ENCODE measurements around the gene LAPTM5. TPM values are rescaled to one million over a fixed set of nuclear protein-coding genes. Genes with fewer than 3 reads are reported as not detected.

The LAPTM5 gene
- total RNA-seq, 1 experiment from 2014 or later: 1.9 TPM

GRCh38 chr1:30721341-30721793 lies 36.2 kb downstream of the LAPTM5 start:
- ChIA-PET CTCF (interaction anchor here (3.7 kb wide), 1 partner anchor 57 kb away, joined by 74 read pairs; no protein-coding TSS in a partner anchor), POLR2A (no interaction called here)
- Histone ChIP-seq H3K9me3 (ENCODE audit: control insufficient read depth, insufficient read depth, low read depth, low read length) (no peaks in the 10 kb centered on the region), H3K4me1 (ENCODE audit: control insufficient read depth, insufficient read depth, low read length) (peaks cover 7% of the 10 kb centered on the region), H3K27ac (ENCODE audit: low read length) (no peak overlapping the region), H3K4me3 (ENCODE audit: low read depth in 2 of 2, low read length in 2 of 2) (no peak overlapping the region), H3K27me3 (ENCODE audit: control insufficient read depth, insufficient read depth, low read length) (no peaks in the 10 kb centered on the region), H3K36me3 (ENCODE audit: control insufficient read depth, insufficient read depth, low read length) (no peaks in the 10 kb centered on the region)
- in situ Hi-C loops (cut with HindIII; ENCODE audit: low pct_unique_long_range_greater_than_20kb, low sequenced_read_pairs) (no loop called here), intact Hi-C loops (cut with micrococcal nuclease; ENCODE audit: unreplicated experiment) (loop anchor here (5.0 kb wide), 1 partner anchor 191 kb away; no protein-coding TSS in a partner anchor)
- ATAC-seq (no peak), DNase-seq (ENCODE audit: low read depth, low spot score) (no peak)
- TF ChIP-seq REST (IDR thresholded peaks at IDR 0.05; ENCODE audit: insufficient read depth in 1 of 2, low read depth in 2 of 2, low read length in 1 of 2) (no peak), POLR2AphosphoS5 (IDR thresholded peaks at IDR 0.05; ENCODE audit: low read depth, low read length) (no peak), TCF7L2 (IDR thresholded peaks at IDR 0.05; ENCODE audit: low read depth, low read length) (no peak), SIN3A (IDR thresholded peaks at IDR 0.05; ENCODE audit: borderline replicate concordance, insufficient read depth, low read depth, low read length) (no peak), CTCF (IDR thresholded peaks at IDR 0.05) (no peak)
- BruUV-seq (replicated peaks): no TSS peak

DNA sequence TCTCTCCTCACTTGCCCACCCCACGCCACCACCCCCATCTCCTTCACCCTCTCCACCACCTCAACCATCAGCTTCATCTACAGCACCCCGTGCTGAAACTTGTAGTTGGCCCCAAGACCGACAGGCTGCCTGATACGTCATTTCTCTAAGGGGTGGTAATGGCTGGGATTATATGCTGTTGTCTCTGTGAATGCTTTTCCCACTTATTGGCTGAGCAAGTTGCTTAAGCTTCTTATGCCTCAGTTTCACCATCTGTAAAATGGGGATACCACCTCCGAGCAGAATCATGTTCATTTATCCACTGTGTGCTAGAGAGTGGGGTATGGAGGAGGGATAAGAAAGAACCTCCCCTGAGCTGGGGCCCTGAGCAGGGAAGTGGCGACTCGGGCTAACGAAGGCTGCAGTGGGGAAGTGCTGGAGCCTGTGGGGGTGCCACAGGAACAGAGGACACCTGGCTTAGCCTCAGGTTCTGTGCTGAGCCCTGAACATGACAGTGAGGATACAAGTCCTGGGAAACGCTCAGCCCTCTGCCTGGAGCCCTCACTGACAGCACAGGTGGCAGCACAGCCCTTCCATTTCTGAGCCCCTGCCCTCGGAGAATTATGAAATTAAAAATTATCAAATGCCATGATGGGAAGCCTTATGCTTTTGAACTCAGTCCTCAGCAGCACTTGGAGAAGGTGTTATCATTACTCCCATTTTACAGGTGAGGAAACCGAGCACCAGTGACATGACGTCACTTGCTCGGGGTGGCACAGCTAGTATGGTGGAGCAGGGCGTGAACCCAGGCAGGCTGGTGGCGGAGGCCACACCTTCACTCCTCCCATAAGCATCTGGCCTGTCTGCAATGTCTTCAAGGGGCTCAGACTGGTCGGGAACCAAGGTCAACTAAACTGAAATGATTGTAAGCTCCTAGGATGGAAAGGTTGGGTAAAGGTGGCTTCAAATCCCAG lies 37.0 kb downstream of the LAPTM5 start:
- in situ Hi-C loops (cut with HindIII; ENCODE audit: low pct_unique_long_range_greater_than_20kb, low sequenced_read_pairs): no loop called here
- no peak overlapping the region for H3K27ac ChIP-seq (ENCODE audit: low read length)
- BruUV-seq (replicated peaks): TSS peak; percentile 63

More for the DNA sequence above, 37.0 kb downstream of the LAPTM5 start:
- Histone ChIP-seq H3K36me3 (ENCODE audit: control insufficient read depth, insufficient read depth, low read length) (no peaks in the 10 kb centered on the region), H3K4me3 (ENCODE audit: low read depth in 2 of 2, low read length in 2 of 2) (no peak overlapping the region), H3K9me3 (ENCODE audit: control insufficient read depth, insufficient read depth, low read depth, low read length) (no peaks in the 10 kb centered on the region), H3K4me1 (ENCODE audit: control insufficient read depth, insufficient read depth, low read length) (peaks cover 7% of the 10 kb centered on the region), H3K27me3 (ENCODE audit: control insufficient read depth, insufficient read depth, low read length) (no peaks in the 10 kb centered on the region)
- ATAC-seq (no peak), DNase-seq (ENCODE audit: low read depth, low spot score) (no peak)
- POLR2A ChIA-PET: interaction anchor here (0.7 kb wide), 1 partner anchor 59 kb away, joined by 10 read pairs; no protein-coding TSS in a partner anchor
- TF ChIP-seq REST (IDR thresholded peaks at IDR 0.05; ENCODE audit: insufficient read depth in 1 of 2, low read depth in 2 of 2, low read length in 1 of 2) (no peak), SIN3A (IDR thresholded peaks at IDR 0.05; ENCODE audit: borderline replicate concordance, insufficient read depth, low read depth, low read length) (no peak), TCF7L2 (IDR thresholded peaks at IDR 0.05; ENCODE audit: low read depth, low read length) (no peak), POLR2AphosphoS5 (IDR thresholded peaks at IDR 0.05; ENCODE audit: low read depth, low read length) (no peak), CTCF (IDR thresholded peaks at IDR 0.05) (no peak)
- CTCF ChIA-PET: interaction anchor here (3.7 kb wide), 1 partner anchor 58 kb away, joined by 74 read pairs; no protein-coding TSS in a partner anchor
- intact Hi-C loops (cut with micrococcal nuclease; ENCODE audit: unreplicated experiment): loop anchor here (5.0 kb wide), 1 partner anchor 192 kb away; no protein-coding TSS in a partner anchor
